GM21825 (cell line): ENCODE results near the gene MNT.

ENCODE experiments used
- ATAC-seq: cut with Tn5 transposase; IDR thresholded peaks from one replicate; pipeline ENCODE4 v1.9.1; 2021; ENCODE audit warnings: mild to moderate bottlenecking, moderate library complexity; ENCODE audit not compliant: unreplicated experiment

MNT gene

DNA sequence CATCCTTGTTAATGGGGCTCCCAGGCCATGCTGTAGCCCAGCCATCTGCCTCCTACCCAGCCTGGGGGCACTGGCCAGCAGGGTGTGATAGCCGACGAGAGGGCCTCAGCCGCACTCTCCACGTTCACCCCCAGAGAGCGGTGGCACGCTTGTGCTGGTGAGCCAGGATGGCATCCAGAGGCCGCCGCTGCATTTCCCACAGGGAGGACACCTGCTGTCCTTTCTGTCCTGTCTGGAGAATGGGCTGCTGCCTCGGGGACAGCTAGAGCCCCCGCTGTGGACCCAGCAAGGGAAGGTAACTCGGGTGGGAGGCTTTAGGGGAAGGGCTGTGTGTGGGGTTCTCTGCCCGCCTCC lies 36.1 kb downstream of the MNT start:
- ATAC-seq = no peak

DNA sequence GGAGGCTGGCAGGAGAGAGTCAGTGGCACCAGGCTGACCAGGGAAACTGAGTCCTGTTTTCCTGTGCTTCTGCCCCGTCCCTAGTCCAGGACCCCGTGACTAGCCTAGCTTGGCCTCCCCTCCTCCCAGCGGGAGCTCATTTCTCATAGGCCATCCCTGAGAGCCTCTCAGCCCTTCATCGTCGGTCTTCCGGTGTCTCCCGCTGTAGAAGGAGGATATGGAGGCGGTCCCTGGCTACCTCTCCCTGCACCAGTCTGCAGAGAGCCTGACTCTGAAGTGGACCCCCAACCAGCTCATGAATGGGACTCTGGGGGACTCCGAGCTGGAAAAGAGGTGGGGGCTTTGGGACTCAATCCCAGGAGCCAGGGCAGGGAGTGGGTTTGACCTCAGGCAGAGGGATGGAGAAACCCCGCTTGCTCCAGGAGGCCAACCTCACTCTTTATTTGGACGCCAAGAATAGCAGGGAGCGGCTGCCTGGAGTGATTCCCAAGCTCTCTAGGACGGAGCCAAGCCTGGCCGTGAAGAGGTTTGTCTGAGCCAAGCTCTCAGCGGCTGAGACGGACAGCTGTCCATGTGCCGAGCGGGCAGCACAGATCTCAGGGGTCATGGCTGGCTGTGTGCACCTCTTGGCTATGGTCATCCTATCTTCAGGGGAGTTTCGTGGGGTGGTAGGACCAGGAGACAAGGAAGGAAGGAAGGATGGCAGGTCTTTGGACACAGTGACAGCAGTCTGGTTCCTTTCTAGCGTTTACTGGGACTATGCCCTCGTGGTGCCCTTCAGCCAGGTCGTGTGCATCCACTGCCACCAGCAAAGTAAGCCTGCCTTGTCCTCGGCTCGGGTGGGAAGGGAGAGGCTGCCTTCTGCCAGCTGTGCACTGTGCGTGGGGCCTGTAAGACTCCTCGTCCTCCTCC lies 36.8 kb downstream of the MNT start:
- ATAC-seq = no peak

DNA sequence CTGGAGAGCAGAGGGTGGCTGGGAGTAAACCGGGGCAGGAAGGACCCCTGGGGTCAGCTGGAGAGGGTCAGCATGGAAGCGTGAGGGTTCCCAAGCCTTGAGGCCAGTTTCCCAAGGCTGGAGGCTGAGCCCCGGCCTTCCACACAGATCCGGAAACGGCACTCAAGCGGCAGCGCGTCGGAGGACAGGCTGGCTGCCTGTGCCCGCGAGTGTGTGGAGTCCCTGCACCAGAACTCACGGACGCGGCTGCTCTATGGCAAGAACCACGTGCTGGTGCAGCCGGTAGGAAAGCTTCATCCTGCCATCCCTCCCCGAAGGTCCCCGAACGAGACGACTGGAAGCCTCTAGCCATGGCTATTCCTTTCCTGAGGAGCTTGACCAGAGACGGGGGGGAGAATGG lies 37.5 kb downstream of the MNT start:
- no peak for ATAC-seq

DNA sequence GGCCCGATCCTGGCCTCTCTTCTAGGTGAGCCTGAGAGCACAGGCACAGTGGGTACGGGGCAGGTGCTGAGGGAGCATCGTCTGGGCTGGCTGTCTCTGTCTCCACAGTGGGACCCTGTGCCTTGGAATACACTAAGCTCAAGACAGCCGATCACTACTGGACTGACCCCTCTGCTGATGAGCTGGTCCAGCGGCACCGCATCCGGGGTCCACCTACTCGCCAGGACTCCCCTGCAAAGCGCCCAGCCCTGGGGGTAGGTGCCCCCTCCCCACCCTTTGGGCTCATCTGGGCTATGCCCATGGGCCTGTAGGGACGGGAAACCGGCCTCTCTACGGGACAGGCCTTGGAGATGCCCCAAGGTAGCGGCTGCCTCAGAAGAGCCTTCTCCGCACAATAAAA lies 38.0 kb downstream of the MNT start:
- ATAC-seq = no peak

DNA sequence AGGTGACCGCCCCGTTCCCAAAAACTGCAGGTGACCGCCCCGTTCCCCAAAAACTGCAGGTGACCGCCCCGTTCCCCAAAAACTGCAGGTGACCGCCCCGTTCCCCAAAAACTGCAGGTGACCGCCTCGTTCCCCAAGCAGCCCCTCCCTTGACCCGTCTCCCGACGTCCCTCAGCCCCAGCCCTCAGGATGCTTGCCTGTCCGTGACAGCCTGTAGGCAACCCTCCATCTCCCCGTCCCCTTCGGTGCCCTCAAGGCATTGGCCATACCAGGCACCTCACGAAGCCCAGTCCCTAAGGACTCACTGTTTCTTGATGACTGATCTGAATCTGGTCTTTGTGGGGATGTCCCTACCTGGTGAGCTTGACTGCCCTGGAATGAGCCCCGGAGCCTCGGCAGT lies 38.4 kb downstream of the MNT start:
- no peak for ATAC-seq

DNA sequence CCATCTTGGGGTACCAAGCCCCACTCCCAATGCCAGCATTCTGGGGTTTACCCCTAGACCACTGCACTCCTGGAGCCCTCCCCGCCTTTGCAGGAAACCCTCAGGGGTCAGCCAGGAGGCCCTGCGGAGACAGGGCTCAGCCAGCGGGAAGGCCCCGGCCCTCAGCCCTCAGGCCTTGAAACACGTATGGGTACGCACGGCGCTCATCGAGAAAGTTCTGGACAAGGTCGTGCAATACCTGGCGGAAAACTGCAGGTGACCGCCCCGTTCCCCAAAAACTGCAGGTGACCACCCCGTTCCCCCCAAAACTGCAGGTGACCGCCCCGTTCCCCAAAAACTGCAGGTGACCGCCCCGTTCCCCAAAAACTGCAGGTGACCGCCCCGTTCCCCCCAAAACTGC lies 38.8 kb downstream of the MNT start:
- ATAC-seq = no peak

DNA sequence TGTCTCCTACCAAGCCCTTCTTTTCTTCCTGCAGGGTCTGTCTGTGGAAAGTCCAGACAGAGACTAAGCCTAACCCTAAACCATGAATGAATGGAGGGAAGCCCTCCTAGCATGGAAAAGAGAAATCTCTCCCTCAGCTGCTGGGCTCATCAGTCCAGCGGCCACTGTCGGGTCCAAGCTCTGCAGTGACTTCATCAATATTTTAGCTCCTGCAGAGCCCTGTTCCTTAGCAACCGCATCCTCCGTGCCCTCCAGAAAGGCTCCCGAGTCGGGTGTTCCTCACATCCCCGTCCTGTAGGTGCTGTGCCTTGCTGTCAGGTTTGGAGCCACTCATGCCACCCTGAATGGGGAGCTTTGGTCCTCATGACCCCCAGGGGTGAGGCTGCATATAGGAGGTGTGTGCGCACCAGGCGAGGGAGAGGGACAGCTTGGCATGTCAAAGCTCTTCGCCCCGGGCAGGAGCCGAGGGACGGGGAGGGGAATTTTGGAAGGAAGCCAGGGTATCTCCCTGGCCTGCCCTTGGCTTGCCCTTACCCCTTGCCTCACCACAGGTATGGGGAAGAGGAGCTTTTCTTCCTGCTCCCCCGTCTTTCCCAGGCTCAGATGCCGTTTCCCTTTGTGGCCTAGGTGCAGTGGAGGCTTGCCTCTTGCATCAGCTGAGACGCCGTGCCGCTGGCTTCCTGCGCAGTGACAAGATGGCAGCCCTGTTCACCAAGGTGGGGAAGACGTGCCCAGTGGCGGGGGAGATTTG lies 39.7 kb downstream of the MNT start:
- no peak for ATAC-seq

DNA sequence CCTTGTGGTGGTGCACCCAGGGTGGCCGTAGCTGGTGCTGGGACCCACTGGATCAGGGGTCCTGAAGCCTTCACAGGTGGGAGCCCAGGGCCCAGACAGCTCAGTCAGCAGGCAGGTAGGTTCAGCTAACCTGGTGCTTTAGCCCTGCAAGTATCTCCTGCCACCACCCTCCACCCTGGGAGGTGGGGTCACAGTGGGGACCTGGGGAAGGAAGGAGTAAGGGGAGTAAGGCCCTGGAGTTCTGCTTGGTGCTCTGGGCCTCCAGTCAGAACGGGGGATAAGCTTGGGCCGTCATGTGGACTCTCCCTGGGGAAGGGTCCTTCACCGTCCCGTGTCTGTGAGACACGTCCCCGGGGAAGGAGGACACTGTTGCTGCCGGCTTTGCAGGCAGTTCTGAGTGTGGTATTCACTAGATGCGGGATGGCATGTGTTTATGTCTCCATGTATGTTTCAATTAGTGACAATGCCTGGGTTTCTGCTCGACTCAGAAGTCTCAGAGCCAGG lies 42.9 kb downstream of the MNT start:
- ATAC-seq = no peak

DNA sequence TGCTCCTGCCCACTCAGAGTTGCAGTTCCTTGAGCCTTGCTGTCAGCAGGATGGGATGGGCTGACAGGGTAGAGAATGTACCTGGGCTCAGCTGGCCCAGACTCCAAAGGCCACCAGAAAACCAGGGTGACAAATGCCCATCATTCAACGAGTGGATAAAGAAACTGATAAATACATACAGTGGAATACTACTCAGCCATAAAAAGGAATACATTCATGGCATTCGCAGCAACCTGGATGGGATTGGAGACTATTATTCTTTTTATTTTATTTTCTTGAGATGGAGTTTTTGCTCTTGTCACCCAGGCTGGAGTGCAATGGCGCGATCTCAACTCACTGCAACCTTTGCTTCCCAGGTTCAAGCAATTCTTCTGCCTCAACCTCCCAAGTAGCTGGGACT lies 43.6 kb downstream of the MNT start:
- no peak for ATAC-seq

DNA sequence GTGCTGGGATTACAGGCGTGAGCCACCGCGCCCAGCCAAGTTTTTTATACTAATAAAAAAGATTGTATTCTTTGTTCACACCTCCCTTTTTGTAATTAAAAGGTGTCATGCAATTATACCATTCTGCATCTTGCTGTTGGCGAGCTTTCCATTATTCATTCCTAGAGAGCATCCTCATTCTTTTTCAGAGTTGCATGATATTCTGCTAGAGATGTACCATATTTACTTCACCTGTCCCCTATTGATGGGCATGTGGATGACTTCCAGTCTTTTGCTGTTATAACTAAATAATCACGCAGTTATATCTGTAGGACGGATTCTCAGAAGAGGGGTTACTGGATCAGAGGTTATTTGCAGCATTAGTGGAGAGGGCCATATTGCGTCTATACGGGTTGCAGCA lies 46.5 kb downstream of the MNT start:
- no peak for ATAC-seq

DNA sequence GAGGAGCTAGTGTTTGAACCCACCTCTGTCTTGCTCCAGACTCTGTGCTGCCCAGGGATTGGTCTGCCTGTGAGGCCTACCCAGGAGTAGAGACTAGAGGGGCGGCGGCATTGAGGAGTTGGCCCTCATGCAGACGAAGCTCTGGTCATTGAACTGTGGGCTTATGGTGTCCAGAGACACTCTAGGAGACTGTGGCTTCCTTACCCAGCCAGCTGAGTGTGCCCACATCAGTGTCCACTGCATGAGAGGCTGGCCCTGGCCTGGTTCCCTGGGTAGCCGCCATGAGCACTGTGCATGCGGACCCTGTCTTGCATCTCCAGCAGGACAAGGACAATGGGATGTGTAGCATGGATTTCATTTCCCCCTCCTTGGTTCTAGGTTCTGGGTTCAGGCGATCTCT lies 49.6 kb downstream of the MNT start:
- no peak for ATAC-seq

DNA sequence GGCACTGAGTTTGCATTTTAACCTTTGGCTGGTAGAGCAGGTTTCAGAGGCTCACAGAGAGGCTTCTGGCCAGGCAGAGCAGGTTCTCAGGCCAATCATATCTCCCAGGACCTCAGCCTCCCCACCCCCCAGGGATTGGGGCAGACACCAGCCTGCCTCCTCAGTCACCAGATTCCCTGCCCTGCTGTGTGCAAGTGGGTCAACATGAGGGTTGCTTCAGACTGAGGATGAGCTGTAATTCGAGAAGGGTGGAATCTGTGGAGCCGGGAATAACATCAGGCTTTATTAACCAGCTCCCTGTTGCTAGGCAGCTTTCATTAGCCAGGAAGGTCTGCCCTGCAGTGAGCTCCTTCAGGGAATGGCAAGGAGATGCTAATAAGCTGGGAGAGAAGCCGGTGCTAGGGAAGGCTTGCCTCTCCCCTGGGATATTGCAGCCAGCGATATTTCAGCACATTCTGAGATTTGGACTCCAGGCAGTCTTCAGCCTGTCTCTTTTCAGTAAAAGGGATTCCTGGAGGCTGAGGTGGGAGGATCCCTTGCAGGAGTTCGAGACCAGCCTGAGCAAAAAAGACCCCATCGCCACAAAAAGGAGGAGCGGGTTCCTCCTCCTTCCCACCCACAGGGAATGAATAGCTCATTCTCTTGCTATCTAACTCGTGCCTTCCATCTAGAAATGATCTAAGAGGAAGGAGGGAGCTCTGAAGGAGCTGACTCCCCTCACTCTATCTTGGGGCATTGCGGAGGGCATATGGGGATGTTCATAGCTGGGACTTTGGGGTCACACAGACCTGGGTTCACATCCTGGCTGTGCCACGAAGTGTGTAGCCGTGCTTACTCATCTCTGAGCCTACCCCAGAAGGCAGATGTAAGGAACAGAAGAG lies 52.8 kb downstream of the MNT start:
- ATAC-seq = no peak

DNA sequence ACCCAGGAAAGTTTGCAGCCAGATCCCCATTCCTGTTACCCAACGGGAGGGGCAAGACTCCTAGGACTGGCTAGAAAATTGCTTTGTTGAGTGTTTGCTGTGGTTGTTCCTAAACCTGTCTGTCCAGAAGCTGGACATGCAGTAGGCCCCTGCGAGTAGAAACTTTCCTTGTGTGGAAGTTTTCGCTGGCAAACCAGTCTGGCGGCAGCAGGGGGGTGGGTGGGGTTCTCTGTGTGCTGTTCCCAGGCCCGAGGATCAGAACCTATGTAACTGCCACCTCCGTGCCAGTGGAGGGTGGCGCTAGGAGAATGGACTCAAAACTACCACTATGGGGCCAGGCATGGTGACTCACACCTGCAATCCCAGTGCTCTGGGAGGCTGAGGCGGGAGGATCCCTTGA lies 54.4 kb downstream of the MNT start:
- ATAC-seq = no peak

DNA sequence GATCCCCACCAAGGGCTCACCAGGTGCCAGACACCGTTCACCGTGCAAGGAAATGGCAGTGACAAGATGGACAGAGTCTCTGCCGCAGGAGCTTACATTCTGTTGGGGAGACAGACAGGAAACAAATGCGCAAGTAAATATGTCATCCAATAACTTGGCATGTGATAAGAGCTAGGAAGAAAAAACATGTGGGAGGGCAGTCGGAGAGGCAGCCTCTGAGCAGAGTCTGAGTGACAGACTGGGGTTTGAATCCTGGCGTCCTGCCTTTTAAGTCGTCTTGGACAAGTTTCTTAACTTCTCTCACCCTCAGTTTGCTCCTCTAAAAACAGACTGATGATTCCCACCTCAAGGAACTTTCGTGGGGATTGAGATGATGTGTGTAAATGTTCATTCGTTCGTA lies 56.3 kb downstream of the MNT start:
- ATAC-seq = no peak

DNA sequence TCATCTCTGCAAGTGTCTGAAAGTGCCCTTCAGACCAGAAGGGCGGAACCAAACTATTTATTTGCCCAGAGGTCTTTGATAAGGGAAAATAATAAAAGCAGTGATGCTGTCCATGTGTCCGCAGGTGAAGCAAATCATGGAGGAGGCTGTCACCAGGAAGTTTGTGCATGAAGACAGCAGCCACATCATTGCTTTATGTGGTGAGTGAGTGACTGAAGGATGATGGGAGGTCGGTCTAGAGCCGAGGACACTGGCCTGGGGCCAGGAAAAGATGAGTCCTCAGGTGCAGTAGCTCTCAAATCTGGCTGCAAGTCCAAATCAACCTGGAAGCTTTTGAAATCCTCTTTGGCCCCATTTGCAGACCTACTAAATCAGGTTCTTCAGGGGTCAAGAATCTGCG lies 57.4 kb downstream of the MNT start:
- no peak for ATAC-seq

DNA sequence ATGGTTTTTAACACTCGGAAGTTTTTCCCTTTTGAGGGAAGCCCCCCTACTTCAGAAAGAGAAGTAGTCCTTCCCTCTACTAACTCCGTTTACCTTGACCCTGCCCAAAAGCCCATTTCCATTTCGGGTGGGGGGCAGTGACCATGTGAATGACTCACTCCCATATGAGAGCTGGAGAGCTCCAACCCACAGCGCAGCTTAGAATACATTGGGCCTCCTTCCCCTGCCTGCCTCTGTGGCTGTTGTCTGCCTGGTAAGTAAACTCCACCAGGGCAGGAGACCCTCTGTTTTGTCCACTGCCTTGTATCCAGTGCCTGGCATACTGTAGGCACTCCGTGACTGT lies 62.6 kb downstream of the MNT start:
- no peak for ATAC-seq

DNA sequence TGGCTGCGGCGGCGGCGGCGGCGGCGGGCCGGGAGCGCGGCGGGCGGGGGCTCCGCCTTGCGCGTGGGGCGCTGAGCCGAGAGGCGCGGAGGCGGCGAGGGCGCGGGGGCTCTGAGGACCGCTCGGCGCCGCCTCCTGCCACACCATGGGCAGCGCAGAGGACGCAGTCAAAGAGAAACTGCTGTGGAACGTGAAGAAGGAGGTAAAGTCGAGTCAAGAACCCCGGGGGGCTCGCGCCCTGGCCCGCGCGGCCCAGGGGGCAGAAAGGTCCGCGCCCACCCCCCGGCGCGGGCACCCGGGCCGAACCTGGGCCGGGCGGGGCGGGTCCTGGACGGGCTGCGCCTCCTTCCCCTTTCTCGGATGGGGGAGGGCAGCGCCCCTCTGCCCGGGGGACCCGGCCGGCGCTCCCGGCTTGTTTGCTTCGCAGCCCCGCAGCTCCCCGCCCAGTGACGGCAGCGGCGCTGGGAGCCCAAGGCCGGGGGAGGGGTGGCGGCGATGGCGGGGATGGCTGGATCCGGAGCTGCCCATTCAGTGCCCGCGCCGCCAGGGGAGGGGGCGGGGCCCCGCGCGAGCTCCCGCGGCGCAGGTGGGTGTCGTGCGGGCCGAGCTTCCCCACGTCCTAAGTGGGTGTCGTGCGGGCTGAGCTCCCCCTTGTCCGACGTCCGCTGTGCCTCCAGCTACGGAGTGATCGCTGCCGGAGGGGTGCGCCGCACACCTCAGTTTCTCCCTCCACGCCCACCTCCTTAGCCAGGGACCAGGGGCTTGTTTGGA lies 63.1 kb downstream of the MNT start:
- ATAC-seq = peak; percentile 12

DNA sequence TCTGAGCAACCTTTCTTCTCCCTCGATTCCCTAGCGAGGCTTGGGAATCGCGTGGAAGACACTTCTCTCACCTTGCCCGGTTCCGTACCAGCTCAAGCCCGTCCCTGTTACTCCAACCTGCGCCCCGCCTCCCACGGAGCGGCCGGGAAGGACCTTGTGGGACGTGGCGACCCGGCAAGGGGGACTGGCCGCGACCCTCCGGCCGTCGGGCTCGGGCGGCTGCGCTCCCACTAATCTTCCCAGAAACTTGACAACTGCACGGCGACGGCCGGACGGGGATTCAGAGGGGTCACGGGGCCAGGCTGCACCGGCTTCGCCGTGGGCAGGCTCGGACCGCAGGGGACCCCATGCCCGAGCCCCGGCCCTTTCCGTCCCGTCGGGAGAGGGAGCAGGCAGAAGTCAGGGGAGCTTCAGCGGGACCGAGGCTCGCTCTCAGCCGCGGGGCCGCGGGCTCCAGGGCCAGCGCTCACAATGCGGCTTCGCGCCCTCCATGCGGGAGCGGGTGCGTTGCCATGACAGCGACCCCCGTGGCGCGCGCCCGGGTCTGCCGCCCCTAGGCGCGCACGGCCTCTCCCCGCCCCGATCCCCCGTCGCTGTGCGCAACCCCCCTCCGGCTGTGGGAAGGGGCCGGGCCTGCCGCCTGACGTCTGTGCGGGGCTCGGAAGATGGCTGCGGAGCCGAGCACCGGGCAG lies 63.9 kb downstream of the MNT start, which contains the start of gene SGSM2:
SGSM2 (plus strand) TSS at position 650 of the 692 bp plus-strand sequence. CDS start 188 bp downstream, outside the sequence.
- peak; percentile 35 for ATAC-seq

DNA sequence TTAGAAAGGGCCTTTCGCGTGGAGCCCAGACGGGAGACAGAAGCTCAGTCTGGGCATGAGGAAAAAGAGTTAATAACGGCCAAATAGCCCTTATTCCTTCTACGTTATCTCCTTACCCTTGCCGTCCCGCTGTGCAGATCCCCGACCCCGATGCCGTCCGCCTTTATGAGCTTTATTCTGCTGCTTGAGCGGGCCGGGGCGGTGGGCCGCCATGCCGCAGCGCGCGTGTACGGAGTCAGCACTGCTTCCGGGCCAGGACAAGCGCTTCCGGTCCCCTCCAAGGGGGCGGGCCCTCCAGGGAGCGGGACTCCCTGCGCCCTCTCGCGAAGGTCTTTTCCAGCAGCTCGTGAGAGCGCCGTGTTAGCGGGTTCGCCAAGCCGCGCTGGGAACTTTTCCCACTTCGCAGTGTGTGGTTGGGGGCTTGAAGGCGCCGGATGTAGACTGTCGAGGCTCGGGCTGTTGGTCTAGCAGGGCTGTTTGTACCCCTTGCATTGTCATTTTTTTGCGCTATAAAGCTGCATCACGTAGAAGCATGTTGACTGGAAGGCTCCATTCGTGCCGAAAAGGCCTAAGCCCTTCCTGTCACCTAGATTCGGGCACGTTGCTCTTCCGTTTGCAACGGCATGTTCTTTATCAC lies 64.5 kb downstream of the MNT start, which contains the start of gene TSR1:
TSR1 (minus strand) TSS at position 243 of the 637 bp plus-strand sequence; CDS start at position 213, 30 bp downstream.
- ATAC-seq = peak; percentile 78
